ENCODE results near the gene HSD3B1.

DNA sequence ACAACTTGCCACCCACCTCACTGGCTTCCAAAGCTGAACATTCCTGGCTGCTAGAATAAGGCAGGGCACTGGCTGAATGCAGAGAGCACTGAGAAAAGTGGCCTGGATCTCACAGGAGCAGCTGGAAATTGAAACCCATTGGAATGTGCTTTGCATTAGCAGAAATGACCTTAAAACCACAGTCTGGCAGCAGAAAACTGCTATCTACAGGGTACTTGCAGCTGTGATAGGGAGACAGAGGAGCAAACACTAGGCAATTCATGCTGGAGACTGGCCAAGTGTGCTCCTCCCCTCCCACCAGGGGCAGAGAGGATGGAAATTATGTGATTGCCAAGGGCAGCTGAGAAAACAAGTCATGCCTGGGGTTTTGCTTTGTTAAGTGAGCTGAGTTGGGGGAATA is 47.2 kb downstream of the HSD3B1 start:
- TF ChIP-seq POLR2A (IDR thresholded peaks at IDR 0.05; ENCODE audit: low read depth, low read length) = no peak
- TF ChIP-seq SPI1 (IDR thresholded peaks at IDR 0.05; ENCODE audit: low read depth, low read length) = no peak
- TF ChIP-seq POLR2AphosphoS5 (IDR thresholded peaks at IDR 0.05; ENCODE audit: low read depth, low read length) = no peak
